Measurements from ENCODE around the gene TLX2.
"Not testable (repeated sequence)": the region's sequence is repeated elsewhere in the genome, so short reads cannot be mapped to it uniquely, and the experiment has no call there.

TLX2 gene

GRCh38 chr2:74514368-74515270 lies at the start of gene TLX2:
Gene TLX2 (plus strand): TSS chr2:74514450. CDS start chr2:74514807, 357 bp downstream.
- DNase-seq = peak; percentile 42

- DNase-seq = not testable (repeated sequence)
Measured at GRCh38 chr2:74470742-74471141, 43.5 kb upstream of the TLX2 start.

GRCh38 chr2:74471332-74472065 lies 42.8 kb upstream of the TLX2 start:
- DNase-seq = no peak

DNA sequence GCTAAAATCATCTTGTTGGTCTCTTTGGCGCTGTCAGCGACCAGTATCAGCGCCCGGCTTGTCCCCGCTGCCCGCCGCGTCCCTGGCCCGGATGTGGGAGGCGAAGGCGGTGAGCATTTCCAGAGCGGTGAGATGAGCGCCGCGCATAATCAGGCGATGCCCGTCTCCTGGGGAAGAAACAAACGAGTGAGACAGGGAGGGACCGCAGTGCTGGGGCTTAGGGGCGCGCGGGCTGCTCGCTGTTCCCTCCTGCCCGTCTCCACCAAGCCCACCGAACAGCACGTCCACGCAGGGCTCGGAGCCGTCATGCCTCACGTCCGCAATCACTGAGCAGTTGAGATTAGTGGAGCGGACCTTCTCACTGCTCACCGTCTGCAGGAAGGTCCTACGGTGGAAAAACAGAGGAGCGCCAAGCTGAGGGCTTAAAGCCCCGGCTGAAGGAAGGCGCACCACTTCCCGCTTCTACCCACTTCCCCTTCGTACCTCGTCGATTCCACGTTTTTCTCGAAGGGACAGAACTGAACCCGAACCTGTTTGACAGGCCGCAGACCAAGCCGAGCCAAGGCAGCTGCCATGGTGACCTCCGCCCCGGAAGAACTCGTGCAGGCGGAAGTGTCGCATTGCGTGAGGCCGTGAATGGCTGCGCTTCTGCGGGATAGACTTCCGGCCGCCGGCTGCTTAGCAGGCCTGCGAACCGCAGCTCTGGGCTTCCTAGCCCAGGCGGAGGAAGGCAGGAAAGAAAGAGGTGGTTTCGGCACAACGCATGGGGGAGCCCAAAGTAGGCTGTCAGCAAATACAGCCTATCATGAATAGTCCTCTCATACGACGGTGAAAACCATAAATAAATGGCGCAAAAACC lies 41.9 kb upstream of the TLX2 start, which contains the start of gene MRPL53:
Gene MRPL53, minus strand, starts transcription at position 595 of the 859 bp plus-strand sequence. Its CDS starts 20 bp downstream, at position 575.
- peak; percentile 98 for DNase-seq

DNA sequence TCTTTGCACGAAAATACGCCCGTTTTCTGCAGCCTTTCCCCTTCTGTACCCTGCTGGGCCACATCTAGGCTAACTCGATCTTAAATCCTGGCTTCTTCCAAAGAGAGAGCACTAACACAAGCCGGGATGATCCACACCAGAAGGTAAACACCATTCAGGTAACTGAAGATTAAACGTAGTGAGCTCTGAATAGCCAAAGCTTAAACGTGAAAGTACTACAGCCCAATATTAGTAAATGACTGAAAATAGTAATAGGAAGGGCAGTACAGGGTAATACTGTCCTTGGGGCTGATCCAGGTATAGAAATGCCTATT lies 41.3 kb upstream of the TLX2 start:
- DNase-seq = no peak

DNA sequence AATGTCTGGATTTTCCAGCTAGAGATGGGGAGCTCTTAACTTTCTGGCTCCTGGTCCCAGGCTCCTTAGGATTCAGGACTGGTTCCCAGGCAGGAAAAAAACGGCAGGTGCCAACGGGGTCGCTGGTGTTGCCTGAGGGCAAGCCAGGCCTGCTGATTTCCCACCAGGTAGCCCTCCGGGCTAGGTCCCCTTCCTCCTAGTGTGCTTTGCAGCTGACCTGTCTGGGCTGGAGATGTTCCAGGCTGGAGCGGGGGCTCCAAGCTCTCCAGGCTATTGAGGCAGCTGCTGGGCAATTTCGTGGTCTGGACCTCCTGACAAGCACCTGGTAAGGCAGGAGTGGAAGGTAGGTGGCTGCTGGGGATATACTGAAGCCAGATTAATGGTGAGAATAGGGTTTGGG lies 39.8 kb upstream of the TLX2 start:
- DNase-seq = no peak

GRCh38 chr2:74474899-74475298 lies 39.4 kb upstream of the TLX2 start:
- no peak for DNase-seq

- no peak for DNase-seq
Measured at GRCh38 chr2:74481431-74481830, 32.8 kb upstream of the TLX2 start.

- peak; percentile 84 for DNase-seq
Measured at GRCh38 chr2:74481961-74482800, 32.1 kb upstream of the TLX2 start.

DNA sequence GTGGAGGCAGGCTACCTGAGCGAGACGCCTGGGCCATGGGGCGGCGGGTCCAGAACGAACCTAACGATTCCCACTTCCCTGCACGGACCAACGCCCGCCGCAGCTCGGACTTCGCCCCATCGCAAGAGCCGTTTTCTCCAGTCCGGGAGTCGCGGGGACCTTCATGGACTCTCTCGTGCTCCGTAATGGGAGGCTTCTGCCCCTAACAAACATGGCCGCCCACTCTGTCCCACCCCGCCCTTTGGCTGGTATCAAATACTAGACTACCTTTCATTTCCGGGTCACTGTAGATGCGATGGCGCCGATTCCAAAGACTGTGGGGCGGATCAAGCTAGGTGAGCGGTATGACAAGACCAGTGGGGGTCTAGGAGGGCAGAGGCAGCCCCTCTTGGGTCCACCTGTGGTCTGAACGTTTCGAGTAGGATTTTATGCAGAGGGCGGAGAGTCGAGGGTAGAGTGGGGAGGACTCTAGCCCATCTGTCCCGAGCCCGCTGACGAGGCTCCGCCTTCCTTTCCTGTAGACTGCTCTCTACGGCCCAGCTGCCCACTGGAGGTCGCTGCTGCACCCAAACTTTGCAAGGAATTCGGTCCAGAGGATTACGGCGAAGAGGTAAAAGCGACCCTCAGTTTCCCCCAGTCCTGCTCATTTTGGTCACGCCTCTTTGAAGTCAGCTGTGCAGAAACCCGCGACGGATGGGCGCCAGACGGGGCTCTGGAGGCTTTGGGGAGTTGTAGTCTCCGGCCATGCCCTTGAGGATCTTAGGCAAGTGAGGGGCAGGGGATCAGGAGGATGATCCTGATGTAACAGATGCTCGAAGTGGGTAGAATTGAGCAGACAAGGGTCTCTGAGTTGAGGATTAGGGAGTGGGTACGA lies 31.2 kb upstream of the TLX2 start, which contains the start of the genes CCDC142 and TTC31:
Gene CCDC142, minus strand, starts transcription at position 198 of the 874 bp plus-strand sequence. Its CDS starts 161 bp downstream, at position 37.
Gene TTC31, plus strand, starts transcription at position 281 of the 874 bp plus-strand sequence. Its CDS starts 15 bp downstream, at position 296.
- peak; percentile 99 for DNase-seq

DNA sequence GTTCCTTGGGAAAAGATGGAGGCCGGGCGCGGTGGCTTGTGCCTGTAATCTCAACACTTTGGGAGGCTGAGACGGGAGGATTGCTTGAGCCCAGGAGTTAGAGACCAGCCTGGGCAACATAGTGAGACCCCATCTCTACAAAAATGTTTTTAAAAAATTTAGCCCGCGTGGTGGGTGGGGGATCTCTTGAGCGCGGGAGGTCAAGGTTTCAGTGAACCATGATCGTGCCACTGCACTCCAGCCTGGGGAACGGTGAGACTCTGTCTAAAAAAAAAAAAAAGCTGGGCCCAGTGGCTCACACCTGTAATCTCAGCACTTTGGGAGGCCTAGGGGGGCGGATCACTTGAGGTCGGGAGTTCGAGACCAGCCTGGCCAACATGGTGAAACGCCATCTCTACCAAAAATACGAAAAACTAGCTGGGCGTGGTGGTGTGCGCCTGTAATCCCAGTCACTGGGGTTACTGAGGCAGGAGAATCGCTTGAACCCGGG lies 30.5 kb upstream of the TLX2 start:
- DNase-seq = not testable (repeated sequence)

- no peak for DNase-seq
Measured at GRCh38 chr2:74486141-74486540, 28.1 kb upstream of the TLX2 start.

GRCh38 chr2:74488643-74489481 lies 25.4 kb upstream of the TLX2 start:
- DNase-seq = no peak

GRCh38 chr2:74489906-74490305 lies 24.3 kb upstream of the TLX2 start:
- DNase-seq = no peak

DNA sequence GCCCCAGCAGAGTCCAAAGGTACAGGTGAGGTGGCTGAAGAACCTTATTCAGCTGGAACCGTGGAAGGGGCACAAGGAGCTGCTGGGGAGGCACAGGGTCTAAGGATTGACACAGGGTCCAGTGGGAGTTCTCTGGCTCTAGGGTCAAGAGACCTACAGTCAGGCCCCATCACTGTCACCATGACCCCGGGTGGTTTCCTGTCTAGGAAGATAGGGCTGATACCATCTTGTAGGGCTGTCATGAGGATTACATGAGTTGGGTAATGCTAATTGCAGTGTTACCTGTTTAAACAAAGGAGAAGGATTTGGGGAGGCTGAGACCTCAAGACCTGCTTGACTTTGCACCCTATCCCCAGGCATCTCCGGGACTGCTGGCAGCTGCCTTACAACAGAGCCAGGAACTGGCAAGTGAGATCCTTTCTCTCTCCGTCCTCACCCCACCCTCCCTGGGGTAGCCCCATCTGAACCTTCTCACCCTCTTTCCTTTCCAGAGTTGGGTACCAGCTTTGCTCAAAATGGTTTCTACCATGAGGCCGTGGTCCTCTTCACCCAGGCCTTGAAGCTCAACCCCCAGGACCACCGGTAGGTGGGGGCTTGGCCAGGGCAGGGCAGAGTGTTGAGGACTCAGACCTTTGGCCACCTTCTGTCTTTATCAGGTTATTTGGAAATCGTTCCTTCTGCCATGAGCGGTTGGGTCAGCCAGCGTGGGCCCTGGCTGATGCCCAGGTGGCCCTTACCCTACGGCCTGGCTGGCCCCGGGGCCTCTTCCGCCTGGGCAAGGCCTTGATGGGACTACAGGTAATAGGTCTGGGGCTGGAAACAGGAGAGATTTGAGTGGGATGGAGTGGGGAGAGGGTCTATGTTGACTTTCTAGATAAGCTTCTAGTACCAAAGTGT lies 22.4 kb upstream of the TLX2 start:
- DNase-seq = no peak

GRCh38 chr2:74493546-74493945 lies 20.7 kb upstream of the TLX2 start:
- DNase-seq = no peak

DNA sequence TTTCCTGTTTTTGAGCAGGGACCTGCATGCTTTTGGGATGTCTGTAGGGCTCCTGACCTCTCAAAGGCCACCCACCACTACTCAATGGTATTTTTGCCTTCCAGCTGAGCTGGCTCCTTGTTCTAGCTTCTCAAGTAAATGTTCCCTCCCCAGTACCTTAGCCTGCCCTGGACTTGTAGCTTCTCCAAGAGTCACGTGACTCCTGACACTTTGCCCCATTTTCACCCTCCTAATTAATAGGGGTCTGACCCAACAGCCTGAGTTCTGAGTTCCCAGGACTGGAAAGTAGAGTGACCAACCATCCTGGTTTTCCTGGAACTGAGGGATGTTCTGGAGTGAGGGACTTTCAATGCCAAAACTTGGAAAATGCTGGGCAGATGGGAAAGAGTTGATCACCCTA lies 18.8 kb upstream of the TLX2 start:
- DNase-seq = no peak

GRCh38 chr2:74496997-74497776 lies 17.1 kb upstream of the TLX2 start:
- DNase-seq = no peak

All from hematopoietic multipotent progenitor cell treated with erythropoietin and hydrocortisone succinate and interleukin-3 and kit ligand, for 4 days (in vitro differentiated cells).